Right ventricle myocardium superior (tissue), 1 donor: ENCODE results near the gene GAS2L3. TPM values are rescaled to one million over a fixed set of nuclear protein-coding genes. Genes with fewer than 3 reads are reported as not detected.
"Not testable (repeated sequence)": the region's sequence is repeated elsewhere in the genome, so short reads cannot be mapped to it uniquely, and the experiment has no call there.

Experiments
- ATAC-seq: fragments of 200-7000 bp; cut with Tn5 transposase; one replicate; pipeline ENCODE4 v1.9.1; 2020; ENCODE audit warnings: mild to moderate bottlenecking; ENCODE audit not compliant: poor library complexity
- DNase-seq: peaks from one replicate; pipeline ENCODE4 v3.0.0-alpha.2; 2020
- intact Hi-C: fragments of 100-400 bp; cut with DNase I; formaldehyde crosslinking; loops from one replicate; pipeline ENCODE4 v1.11.2; 2022
- long read RNA-seq: library from polyadenylated mRNA; unstranded; transcript quantifications from one replicate; pipeline ENCODE4 v2.0.0, GENCODE V29; 2021
- total RNA-seq: library from RNA; stranded (reverse); fragmentation: NEBNext Ultra II Directional; extraction: Animal tissue kit (Norgen Biotek cat#: 25700); gene quantifications from one replicate; pipeline ENCODE4 v1.2.1, GENCODE V29; 2021
- donor health status: DM: no; HTN: yes; CAD: no; lungs with severe emphysema.

The GAS2L3 gene
- total RNA-seq: 2.4 TPM
- long read RNA-seq, partial matches to known transcripts: 0 of 2 reads
- long read RNA-seq, other reads (novel, unspliced or antisense): 2 of 2 reads

- peak; percentile 100 for ATAC-seq
- intact Hi-C loops: no loop called here
- DNase-seq: peak; percentile 96
Measured at GRCh38 chr12:100573292-100574186, at the start of gene GAS2L3. GAS2L3 (plus strand) TSS chr12:100573684; CDS start chr12:100594905, 21,221 bp downstream.

- no peak for ATAC-seq
- intact Hi-C loops: no loop called here
- no peak for DNase-seq
Measured at GRCh38 chr12:100528034-100528433, 45.5 kb upstream of the GAS2L3 start.

- ATAC-seq: no peak
Measured at GRCh38 chr12:100528471-100529127, 44.9 kb upstream of the GAS2L3 start.

GRCh38 chr12:100529756-100530350 lies 43.6 kb upstream of the GAS2L3 start:
- DNase-seq: no peak
- no peak for ATAC-seq
- intact Hi-C loops: no loop called here

More at GRCh38 chr12:100528471-100529127, 44.9 kb upstream of the GAS2L3 start:
- no peak for DNase-seq
- intact Hi-C loops: no loop called here

GRCh38 chr12:100533376-100533775 lies 40.1 kb upstream of the GAS2L3 start:
- ATAC-seq: no peak
- intact Hi-C loops: no loop called here
- DNase-seq: no peak

GRCh38 chr12:100534625-100535227 lies 38.8 kb upstream of the GAS2L3 start:
- DNase-seq (no peak), ATAC-seq (no peak)
- intact Hi-C loops: no loop called here

- DNase-seq (no peak), ATAC-seq (no peak)
- intact Hi-C loops: no loop called here
Measured at GRCh38 chr12:100539202-100539601, 34.3 kb upstream of the GAS2L3 start.

- no peak for ATAC-seq
- DNase-seq: no peak
- intact Hi-C loops: no loop called here
Measured at GRCh38 chr12:100544165-100544564, 29.3 kb upstream of the GAS2L3 start.

DNA sequence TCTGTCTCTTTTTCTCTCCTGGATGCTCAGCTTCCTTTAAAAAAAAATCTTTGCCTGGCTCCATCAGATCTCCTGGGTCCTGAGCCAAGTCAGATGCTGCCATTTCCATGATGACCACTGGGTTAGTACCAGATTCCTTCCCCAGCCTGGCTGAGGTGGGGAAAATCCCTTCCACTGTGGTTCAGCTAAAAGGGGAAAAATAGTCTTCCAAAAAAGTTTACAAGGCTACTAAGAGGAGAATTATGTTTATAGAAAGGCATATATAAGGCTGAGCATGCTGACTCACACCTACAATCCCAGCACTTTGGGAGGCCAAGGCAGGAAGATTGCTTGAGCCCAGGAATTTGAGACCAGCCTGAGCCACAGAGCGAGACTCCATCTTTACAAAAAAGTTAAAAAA lies 28.4 kb upstream of the GAS2L3 start:
- ATAC-seq (no peak), DNase-seq (no peak)
- intact Hi-C loops: no loop called here

DNA sequence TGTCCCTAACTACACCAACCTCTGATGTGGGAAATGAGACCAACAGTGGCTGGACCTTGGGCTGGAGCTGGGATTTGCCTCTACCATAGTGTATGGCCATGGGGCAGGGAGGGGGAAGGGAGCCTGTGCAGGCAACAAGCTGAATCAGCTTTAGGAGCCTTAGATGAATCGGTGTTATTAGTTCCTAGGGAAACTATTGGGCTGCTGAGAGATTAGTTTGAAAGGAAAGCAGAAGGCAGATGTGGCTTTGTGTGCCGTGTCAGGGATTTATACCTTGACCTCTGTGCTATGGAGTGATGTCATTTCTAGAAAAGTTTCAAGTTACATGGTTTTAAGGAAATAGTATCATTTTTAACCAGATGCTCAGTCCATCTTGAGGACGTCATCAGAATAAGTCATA lies 19.5 kb upstream of the GAS2L3 start:
- ATAC-seq (no peak), DNase-seq (no peak)
- intact Hi-C loops: loop anchor here (10.0 kb wide), 2 partner anchors 209 to 319 kb away; no protein-coding TSS in a partner anchor

- ATAC-seq (peak; percentile 89), DNase-seq (no peak)
- intact Hi-C loops: loop anchor here (10.0 kb wide), 2 partner anchors 210 to 320 kb away; no protein-coding TSS in a partner anchor
Measured at GRCh38 chr12:100554608-100555077, 18.8 kb upstream of the GAS2L3 start.

DNA sequence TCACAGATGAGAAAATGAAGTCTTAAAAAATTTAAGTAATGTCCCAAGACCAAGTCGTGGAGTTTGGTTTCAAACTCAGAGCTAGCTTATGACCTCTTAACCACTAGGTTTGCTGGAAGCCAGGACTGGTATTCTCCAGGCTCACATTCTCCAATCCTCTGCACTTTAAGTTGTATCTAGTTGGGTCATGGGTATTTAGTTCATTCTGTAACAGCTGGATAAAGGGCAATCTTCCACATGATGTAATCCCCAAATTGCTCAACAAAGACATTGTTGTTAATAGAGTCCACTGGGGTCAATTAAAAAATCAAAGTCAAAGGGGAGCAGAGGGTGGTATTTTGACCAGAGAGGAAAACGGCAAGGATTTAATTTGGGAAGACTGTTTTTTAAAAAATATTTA lies 17.8 kb upstream of the GAS2L3 start:
- intact Hi-C loops: loop anchor here (10.0 kb wide), 2 partner anchors 211 to 321 kb away; no protein-coding TSS in a partner anchor
- no peak for DNase-seq
- ATAC-seq: peak; percentile 90

DNA sequence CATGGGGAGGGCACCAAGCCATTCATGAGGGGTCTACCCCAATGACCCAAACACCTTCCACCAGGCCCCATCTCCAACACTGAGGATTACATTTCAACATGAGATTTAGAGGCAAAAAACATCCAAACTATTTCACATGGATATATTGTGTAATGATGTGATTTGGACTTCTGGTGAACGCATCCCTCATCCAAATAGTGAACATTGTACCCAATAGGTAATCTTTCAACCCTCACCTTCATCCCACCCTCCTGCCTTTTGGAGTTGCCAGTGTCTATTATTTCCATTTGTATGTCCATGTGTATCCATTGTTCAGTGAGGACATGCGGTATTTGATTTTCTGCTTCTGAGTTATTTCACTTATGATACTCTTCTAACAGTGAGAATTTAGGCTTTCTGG lies 16.1 kb upstream of the GAS2L3 start:
- intact Hi-C loops: loop anchor here (10.0 kb wide), 2 partner anchors 213 to 323 kb away; no protein-coding TSS in a partner anchor
- ATAC-seq: no peak
- DNase-seq: no peak

DNA sequence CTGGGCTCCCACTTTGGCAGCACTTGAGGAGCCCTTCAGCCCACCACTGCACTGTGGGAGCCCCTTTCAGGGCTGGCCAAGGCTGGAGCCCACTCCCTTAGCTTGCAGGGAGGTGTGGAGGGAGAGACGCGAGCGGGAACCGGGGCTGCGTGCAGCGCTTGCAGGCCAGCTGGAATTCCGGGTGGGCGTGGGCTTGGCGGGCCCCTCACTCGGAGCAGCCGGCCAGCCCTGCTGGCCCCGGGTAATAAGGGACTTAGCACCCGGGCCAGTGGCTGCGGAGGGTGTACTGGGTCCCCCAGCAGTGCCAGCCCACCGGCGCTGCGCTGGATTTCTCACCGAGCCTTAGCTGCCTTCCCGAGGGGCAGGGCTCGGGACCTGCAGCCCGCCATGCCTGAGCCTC lies 14.2 kb upstream of the GAS2L3 start:
- DNase-seq, ATAC-seq: not testable (repeated sequence)
- intact Hi-C loops: loop anchor here (10.0 kb wide), 2 partner anchors 214 to 324 kb away; no protein-coding TSS in a partner anchor

GRCh38 chr12:100564090-100564489 lies 9.4 kb upstream of the GAS2L3 start:
- no peak for DNase-seq
- intact Hi-C loops: no loop called here
- peak; percentile 55 for ATAC-seq

- DNase-seq (no peak), ATAC-seq (no peak)
- intact Hi-C loops: no loop called here
Measured at GRCh38 chr12:100564905-100565467, 8.5 kb upstream of the GAS2L3 start.

- intact Hi-C loops: no loop called here
- ATAC-seq: peak; percentile 52
- DNase-seq: no peak
Measured at GRCh38 chr12:100565987-100566545, 7.4 kb upstream of the GAS2L3 start.
